Measurements from ENCODE around the gene BNIP1.

GRCh38 chr5:173205916-173206315 lies 61.6 kb downstream of the BNIP1 start:
- TF ChIP-seq ARNTL (CRISPR knock-in tag; IDR thresholded peaks at IDR 0.05; ENCODE audit: borderline replicate concordance, low read depth) (no peak), OSR1 (CRISPR knock-in tag; IDR thresholded peaks at IDR 0.05) (no peak), POU6F1 (CRISPR knock-in tag; IDR thresholded peaks at IDR 0.05; ENCODE audit: borderline replicate concordance, low read depth) (no peak), ZFP30 (CRISPR knock-in tag; IDR thresholded peaks at IDR 0.05) (no peak), RARB (CRISPR knock-in tag; IDR thresholded peaks at IDR 0.05) (no peak)
